GM10266 (cell line): ENCODE results near the gene GTF3A.

Experiments used
- DNase-seq: peaks from one replicate; pipeline ENCODE4 v3.0.0; 2012; ENCODE audit errors: extremely low spot score
- CTCF ChIP-seq: IDR thresholded peaks from 2 replicates; pipeline ENCODE4 v1.5.1; 2012; ENCODE audit warnings: mild to moderate bottlenecking, low read depth; ENCODE audit not compliant: control insufficient read depth, insufficient read depth; ENCODE audit errors: missing control alignments

Gene GTF3A

GRCh38 chr13:27432180-27432579 is 7.8 kb downstream of the GTF3A start:
- DNase-seq = no peak
- TF ChIP-seq CTCF = no peak

GRCh38 chr13:27432611-27433210 is 8.3 kb downstream of the GTF3A start:
- no peak for TF ChIP-seq CTCF

GRCh38 chr13:27437126-27437525 is 12.7 kb downstream of the GTF3A start:
- no peak for DNase-seq
- no peak for TF ChIP-seq CTCF

More at GRCh38 chr13:27432611-27433210, 8.3 kb downstream of the GTF3A start:
- DNase-seq = no peak

GRCh38 chr13:27440408-27440807 is 16.0 kb downstream of the GTF3A start:
- TF ChIP-seq CTCF = no peak
- DNase-seq = no peak

GRCh38 chr13:27442071-27442647 is 17.7 kb downstream of the GTF3A start:
- DNase-seq = no peak

GRCh38 chr13:27442797-27443196 is 18.4 kb downstream of the GTF3A start:
- DNase-seq = no peak
- TF ChIP-seq CTCF = no peak

More at GRCh38 chr13:27442071-27442647, 17.7 kb downstream of the GTF3A start:
- no peak for TF ChIP-seq CTCF

- no peak for TF ChIP-seq CTCF
- DNase-seq = no peak
These were observed 22.7 kb downstream of the GTF3A start for GRCh38 chr13:27446986-27447583.
